NB4 (cell line): ENCODE data around the gene PLTP.
"Not testable (repeated sequence)": the region's sequence is repeated elsewhere in the genome, so short reads cannot be mapped to it uniquely, and the experiment has no call there.

Source experiments
- DNase-seq: peaks from one replicate; pipeline ENCODE4 v3.0.0; 2010; ENCODE audit warnings: low read depth
- H3K4me3 ChIP-seq: one replicate; pipeline ENCODE4 v1.5.1; 2011; ENCODE audit warnings: mild to moderate bottlenecking, low read depth, low read length, moderate library complexity
- MYC ChIP-seq: IDR thresholded peaks from 2 replicates; pipeline ENCODE4 v1.6.1; 2011; ENCODE audit warnings: low read depth, low read length
- POLR2A ChIP-seq: IDR thresholded peaks from 2 replicates; pipeline ENCODE4 v1.6.1; 2011; ENCODE audit warnings: mild to moderate bottlenecking; ENCODE audit not compliant: insufficient read length; ENCODE audit errors: extremely low read depth
- TF ChIP-seq, protein P1 (sequence below): IDR thresholded peaks from one replicate; pipeline ENCODE4 v1.5.1; 2012; ENCODE audit warnings: low read depth, low read length
- TF ChIP-seq, protein P2 (sequence below): IDR thresholded peaks from 2 replicates; pipeline ENCODE4 v1.6.1; 2011; ENCODE audit warnings: low read depth, low read length

Gene PLTP

DNA sequence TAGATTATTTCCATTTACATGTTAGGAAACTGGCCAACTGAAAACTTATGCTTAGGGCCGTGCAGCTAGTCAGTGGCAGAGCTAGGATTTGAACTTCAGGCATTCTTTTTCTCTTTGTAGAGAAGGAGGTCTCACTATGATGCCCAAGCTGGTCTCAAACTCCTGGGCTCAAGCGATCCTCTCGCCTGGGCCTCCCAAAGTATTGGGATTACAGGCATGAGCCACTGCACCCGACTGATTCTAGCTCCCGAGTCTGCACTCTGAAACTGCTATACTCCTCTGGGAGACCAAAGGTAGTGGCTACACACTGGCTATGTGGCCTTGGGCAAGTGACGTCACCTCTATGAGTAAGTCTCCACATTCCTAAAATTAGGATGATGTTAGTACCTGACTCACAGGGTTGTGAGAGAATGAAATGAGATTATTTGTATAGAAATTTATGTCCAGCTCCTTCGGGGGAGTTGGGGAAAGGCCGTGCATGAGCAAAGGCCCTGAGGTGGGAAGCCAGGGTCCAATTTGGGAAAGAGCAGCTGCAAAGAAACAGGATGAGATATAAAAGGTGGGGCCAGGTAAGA lies 6.4 kb downstream of the PLTP start:
- DNase-seq, result no peak
- no peak for TF ChIP-seq POLR2A
- TF ChIP-seq, protein P1, sequence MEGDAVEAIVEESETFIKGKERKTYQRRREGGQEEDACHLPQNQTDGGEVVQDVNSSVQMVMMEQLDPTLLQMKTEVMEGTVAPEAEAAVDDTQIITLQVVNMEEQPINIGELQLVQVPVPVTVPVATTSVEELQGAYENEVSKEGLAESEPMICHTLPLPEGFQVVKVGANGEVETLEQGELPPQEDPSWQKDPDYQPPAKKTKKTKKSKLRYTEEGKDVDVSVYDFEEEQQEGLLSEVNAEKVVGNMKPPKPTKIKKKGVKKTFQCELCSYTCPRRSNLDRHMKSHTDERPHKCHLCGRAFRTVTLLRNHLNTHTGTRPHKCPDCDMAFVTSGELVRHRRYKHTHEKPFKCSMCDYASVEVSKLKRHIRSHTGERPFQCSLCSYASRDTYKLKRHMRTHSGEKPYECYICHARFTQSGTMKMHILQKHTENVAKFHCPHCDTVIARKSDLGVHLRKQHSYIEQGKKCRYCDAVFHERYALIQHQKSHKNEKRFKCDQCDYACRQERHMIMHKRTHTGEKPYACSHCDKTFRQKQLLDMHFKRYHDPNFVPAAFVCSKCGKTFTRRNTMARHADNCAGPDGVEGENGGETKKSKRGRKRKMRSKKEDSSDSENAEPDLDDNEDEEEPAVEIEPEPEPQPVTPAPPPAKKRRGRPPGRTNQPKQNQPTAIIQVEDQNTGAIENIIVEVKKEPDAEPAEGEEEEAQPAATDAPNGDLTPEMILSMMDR, result no peak
- H3K4me3 ChIP-seq, result no peak overlapping the region

DNA sequence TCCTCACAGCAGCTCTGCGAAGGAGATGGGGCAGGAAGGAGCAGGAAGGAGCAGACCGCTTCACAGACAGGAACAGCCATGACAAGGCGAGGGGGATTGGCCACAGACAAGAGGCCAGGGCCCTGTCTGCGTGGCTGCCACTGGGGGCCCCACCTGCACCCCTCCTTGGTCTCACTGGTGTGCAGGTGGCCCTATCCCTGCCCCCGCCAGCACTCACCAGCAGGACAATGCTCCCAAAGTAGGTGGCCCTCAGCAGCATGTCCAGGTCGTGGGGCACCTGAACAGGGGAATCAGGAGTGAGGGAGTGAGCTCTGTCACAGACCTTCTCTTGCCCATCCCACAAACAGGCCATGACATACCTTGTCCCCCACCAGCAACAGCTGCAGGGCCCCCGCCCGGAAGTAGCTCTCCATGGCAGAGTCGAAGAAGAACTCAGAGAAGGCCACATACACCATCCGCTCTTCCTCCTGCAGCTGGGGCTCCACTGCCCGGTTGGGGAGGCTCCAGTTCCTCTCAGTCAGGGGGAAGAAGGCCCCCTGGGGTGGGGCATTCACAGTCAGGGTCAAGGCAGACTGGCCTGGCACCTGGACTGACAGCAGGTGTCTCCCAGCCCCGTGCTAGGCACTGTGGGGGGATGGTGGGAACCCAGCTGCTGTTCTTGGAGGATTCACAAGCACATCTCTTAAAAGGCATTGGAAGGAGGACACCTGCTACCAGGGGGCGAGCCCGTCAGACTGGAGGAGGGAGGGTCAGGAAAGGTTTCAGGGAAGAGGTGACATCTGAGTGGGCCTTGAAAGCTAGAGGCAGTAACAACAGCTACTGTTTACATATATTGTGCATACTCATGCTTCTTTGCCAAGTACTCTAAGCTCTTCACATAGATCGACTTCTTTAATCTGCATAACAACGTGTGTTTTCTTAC lies 7.1 kb downstream of the PLTP start:
- DNase-seq, result no peak
- no peak for TF ChIP-seq MYC
- TF ChIP-seq POLR2A, result no peak
- TF ChIP-seq, protein P1, result no peak
- TF ChIP-seq, protein P2, sequence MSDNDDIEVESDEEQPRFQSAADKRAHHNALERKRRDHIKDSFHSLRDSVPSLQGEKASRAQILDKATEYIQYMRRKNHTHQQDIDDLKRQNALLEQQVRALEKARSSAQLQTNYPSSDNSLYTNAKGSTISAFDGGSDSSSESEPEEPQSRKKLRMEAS, result no peak
- H3K4me3 ChIP-seq, result no peak overlapping the region

DNA sequence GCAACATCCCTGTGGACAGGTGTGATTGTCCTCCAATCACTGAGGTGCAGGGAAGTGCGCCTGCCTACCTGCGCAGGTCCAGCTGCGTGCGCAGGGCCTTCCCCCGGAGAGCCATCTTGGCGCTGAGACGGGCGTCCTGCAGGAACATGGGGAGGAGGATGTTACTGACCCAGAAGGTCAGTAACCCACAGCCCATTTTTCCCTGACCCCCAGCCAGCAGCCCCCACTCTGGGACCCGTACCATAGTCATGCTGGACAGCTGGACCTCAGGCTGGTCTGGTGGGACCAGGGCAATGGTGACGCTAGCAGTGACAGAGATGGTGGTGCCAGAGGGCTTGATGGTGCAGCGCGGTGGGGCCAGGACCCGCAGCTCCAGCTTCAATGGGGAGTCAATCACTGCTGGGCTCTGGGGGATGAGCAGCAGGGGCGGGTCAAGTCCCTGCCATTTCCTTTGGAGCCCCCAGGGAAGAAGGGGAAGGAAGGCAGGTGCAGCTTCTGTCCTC lies 9.7 kb downstream of the PLTP start:
- no peak overlapping the region for H3K4me3 ChIP-seq
- TF ChIP-seq, protein P2, result no peak
- TF ChIP-seq MYC (no peak), POLR2A (no peak)
- TF ChIP-seq, protein P1, result no peak
- no peak for DNase-seq

DNA sequence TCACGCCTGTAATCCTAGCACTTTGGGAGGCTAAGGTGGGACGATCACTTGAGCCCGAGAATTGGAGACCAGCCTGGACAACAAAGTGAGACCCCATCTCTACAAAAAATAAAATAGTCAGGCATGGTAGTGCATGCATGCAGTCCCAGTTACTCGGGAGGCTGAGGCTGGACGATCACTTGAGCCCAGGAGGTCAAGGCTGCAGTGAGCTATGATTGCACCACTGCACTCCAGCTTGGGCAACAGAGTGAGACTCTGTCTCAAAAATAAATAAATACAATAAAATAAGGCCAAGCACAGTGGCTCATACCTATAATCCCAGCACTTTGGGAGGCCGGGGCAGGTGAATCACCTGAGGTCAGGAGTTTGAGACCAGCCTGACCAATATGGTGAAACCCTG lies 10.6 kb downstream of the PLTP start:
- DNase-seq, H3K4me3 ChIP-seq: not testable (repeated sequence)

DNA sequence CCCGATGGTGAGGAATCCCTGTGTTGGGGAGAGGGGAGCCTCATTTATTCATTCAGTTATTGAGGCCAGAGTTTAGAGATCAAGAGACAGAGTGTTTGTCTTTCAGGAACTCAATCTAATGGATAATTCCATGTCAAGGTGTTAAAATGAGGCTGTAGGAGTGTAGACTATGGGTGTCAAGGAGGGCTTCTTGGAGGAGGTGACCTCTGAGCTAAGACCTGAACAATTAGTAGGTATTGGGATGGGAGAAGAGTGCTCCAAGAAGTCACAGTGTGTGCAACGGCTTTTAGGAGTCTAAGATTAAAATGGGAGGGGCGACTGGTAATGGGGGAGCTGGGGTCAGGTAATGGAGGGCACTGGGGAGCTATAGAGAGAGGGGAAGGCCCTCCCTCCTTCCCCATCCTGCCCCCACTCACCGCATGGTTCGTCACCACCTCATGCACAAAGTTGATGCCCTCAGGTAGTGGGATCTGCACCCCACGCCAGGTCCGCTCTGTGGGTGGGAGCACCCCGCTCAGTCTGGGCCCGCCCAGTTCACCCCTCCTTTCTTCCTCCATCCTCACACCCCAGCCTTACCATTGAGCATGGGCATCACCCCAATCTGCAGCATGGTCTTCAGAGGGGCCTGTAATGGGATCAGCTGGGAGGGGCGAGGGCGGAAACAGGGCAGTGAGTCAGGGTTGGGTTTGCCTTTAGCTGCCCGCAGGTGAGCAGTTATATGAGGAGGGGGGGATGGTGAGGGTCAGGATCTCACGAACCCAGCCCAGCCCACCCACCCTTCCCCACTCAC lies 12.7 kb downstream of the PLTP start:
- H3K4me3 ChIP-seq, result no peak overlapping the region
- TF ChIP-seq MYC (no peak), POLR2A (no peak)
- TF ChIP-seq, protein P2, result no peak
- TF ChIP-seq, protein P1, result no peak
- no peak for DNase-seq

DNA sequence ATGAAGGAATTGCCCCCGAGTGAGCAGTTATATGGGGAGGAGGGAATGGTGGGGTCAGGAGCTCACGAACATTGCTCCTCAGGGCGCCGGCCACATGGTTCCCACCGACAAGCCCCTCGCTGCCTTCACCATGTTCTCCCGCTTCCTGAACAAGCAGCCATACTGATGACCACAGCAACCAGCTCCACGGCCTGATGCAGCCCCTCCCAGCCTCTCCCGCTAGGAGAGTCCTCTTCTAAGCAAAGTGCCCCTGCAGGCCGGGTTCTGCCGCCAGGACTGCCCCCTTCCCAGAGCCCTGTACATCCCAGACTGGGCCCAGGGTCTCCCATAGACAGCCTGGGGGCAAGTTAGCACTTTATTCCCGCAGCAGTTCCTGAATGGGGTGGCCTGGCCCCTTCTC lies 13.7 kb downstream of the PLTP start:
- H3K4me3 ChIP-seq, result no peak overlapping the region
- TF ChIP-seq, protein P2, result no peak
- TF ChIP-seq MYC (no peak), POLR2A (no peak)
- TF ChIP-seq, protein P1, result no peak
- no peak for DNase-seq
